ENCODE data around the gene GXYLT1. TPM values are rescaled to one million over a fixed set of nuclear protein-coding genes. Genes with fewer than 3 reads are reported as not detected.

GXYLT1 gene
- total and polyA plus RNA-seq, 2 of the 13 experiments (the other 11 are each of a cell fraction or from before 2014, with no cell fraction given): 7.8 to 17.0 TPM

- TF ChIP-seq ZNF281 (CRISPR knock-in tag; IDR thresholded peaks at IDR 0.05; ENCODE audit: borderline replicate concordance): peak; percentile 83
These were observed 95.7 kb downstream of the GXYLT1 start (continued) for GRCh38 chr12:42048980-42049379.

- no peaks in the 10 kb centered on the region for H3K4me1 ChIP-seq (ENCODE audit: insufficient read depth, low read length)
- no peak overlapping the region for H3K4me3 ChIP-seq (replicated peaks in 1 of 3; ENCODE audit: insufficient read depth in 1 of 3, low read depth in 2 of 3, low read length in 3 of 3)
- no peaks in the 10 kb centered on the region for H3K9me3 ChIP-seq (ENCODE audit: low read length)
- H3K27ac ChIP-seq (ENCODE audit: extremely low read length, insufficient read depth, low read length): no peak overlapping the region
- no TSS peak for BruUV-seq (replicated peaks)
- in situ Hi-C loops (cut with HindIII; ENCODE audit: extremely low pct_ligation_motif_present, low pct_unique_long_range_greater_than_20kb) (no loop called here), intact Hi-C loops (cut with micrococcal nuclease; ENCODE audit: unreplicated experiment) (no loop called here)
- no peaks in the 10 kb centered on the region for H3K36me3 ChIP-seq (replicated peaks in 1 of 2; ENCODE audit: control insufficient read depth in 1 of 2, insufficient read depth in 2 of 2, low read length in 2 of 2)
- no peaks in the 10 kb centered on the region for H4K20me1 ChIP-seq (ENCODE audit: insufficient read depth, low read length)
- no peak overlapping the region for H2AFZ ChIP-seq (ENCODE audit: low read length)
- H3K27me3 ChIP-seq (ENCODE audit: control insufficient read depth in 1 of 2, insufficient read depth in 2 of 2, low read length in 2 of 2): no peaks in the 10 kb centered on the region; a peak in 1 of 5 replicates
- no peak overlapping the region for H3K9ac ChIP-seq (ENCODE audit: insufficient read depth, low read depth, low read length)
- CTCF ChIA-PET (ENCODE audit: low intra/inter-chr PET ratio, low total read pairs): no interaction called here
- no peak for DNase-seq (ENCODE audit: low spot score)
- POLR2A ChIA-PET: no interaction called here
- no peak overlapping the region for H3K4me2 ChIP-seq (ENCODE audit: low read depth, low read length)
- FAIRE-seq: no peak
- ATAC-seq: no peak
- no peaks in the 10 kb centered on the region for H3K79me2 ChIP-seq (ENCODE audit: insufficient read depth, low read length)
- TF ChIP-seq ZEB1 (IDR thresholded peaks at IDR 0.05; ENCODE audit: insufficient replicate concordance, low read depth): no peak
- no peak for TF ChIP-seq PHF21A (CRISPR knock-in tag; IDR thresholded peaks at IDR 0.05)
- no peak for TF ChIP-seq FOXJ3 (CRISPR knock-in tag; IDR thresholded peaks at IDR 0.05; ENCODE audit: borderline replicate concordance)
- TF ChIP-seq HNRNPL (IDR thresholded peaks at IDR 0.05; ENCODE audit: low read depth, low read length): no peak
- no peak for TF ChIP-seq RFX3 (CRISPR knock-in tag; IDR thresholded peaks at IDR 0.05)
- no peak for TF ChIP-seq ZNF101 (CRISPR knock-in tag; IDR thresholded peaks at IDR 0.05; ENCODE audit: borderline replicate concordance, low read depth)
- TF ChIP-seq ZNF7 (CRISPR knock-in tag; IDR thresholded peaks at IDR 0.05): no peak
- TF ChIP-seq ZNF713 (CRISPR knock-in tag; IDR thresholded peaks at IDR 0.05): no peak
- TF ChIP-seq ARNT2 (CRISPR knock-in tag; IDR thresholded peaks at IDR 0.05; ENCODE audit: low read depth): no peak
- TF ChIP-seq ZNF124 (CRISPR knock-in tag; IDR thresholded peaks at IDR 0.05): no peak
- no peak for TF ChIP-seq ZBTB43 (CRISPR knock-in tag; conservative IDR thresholded peaks at IDR 0.05)
- no peak for TF ChIP-seq ZFY (CRISPR knock-in tag; IDR thresholded peaks at IDR 0.05)
- TF ChIP-seq HNF4A (CRISPR knock-in tag; IDR thresholded peaks at IDR 0.05): no peak
- TF ChIP-seq RFXANK (CRISPR knock-in tag; IDR thresholded peaks at IDR 0.05): no peak
- TF ChIP-seq NRL (CRISPR knock-in tag; IDR thresholded peaks at IDR 0.05; ENCODE audit: borderline replicate concordance): no peak
- TF ChIP-seq THAP11 (CRISPR knock-in tag; IDR thresholded peaks at IDR 0.05): no peak
- TF ChIP-seq KLF11 (CRISPR knock-in tag; IDR thresholded peaks at IDR 0.05): no peak
- no peak for TF ChIP-seq REST (IDR thresholded peaks at IDR 0.05; ENCODE audit: borderline replicate concordance in 1 of 2, low read depth in 1 of 2, low read length in 2 of 2)
These were observed 105.1 kb downstream of the GXYLT1 start for GRCh38 chr12:42039577-42039976.

Measured in HepG2 (cell line).